Lower lobe of right lung (tissue), 2 donors: ENCODE results near the gene PHF24. TPM values are rescaled to one million over a fixed set of nuclear protein-coding genes. Genes with fewer than 3 reads are reported as not detected.

Experiments
- ATAC-seq, 2 donors: fragments of 200-7000 bp; cut with Tn5 transposase; one replicate each; pipeline ENCODE4 v1.9.1; 2020 to 2022; ENCODE audit warnings: mild to moderate bottlenecking in 2 of 2, moderate library complexity in 2 of 2
- DNase-seq: peaks from one replicate; pipeline ENCODE4 v3.0.0-alpha.2; 2020
- H3K27ac ChIP-seq: fragments of 200-600 bp; one replicate; pipeline ENCODE4 v1.8.0; 2022
- H3K27me3 ChIP-seq: fragments of 200-600 bp; one replicate; pipeline ENCODE4 v1.8.0; 2022; ENCODE audit warnings: low read depth
- H3K36me3 ChIP-seq: fragments of 200-600 bp; one replicate; pipeline ENCODE4 v1.8.0; 2022; ENCODE audit warnings: mild to moderate bottlenecking
- H3K4me1 ChIP-seq: fragments of 200-600 bp; one replicate; pipeline ENCODE4 v1.8.0; 2022
- H3K4me3 ChIP-seq: fragments of 200-600 bp; one replicate; pipeline ENCODE4 v1.8.0; 2022; ENCODE audit warnings: mild to moderate bottlenecking
- H3K9me3 ChIP-seq: fragments of 200-600 bp; one replicate; pipeline ENCODE4 v1.8.0; 2022
- CTCF ChIP-seq: fragments of 200-600 bp; IDR thresholded peaks from one replicate; pipeline ENCODE4 v1.8.0; 2022; ENCODE audit warnings: antibody characterized with exemption, mild to moderate bottlenecking
- intact Hi-C: fragments of 100-400 bp; cut with DNase I; formaldehyde crosslinking; loops from one replicate; pipeline ENCODE4 v1.11.0; 2022
- total RNA-seq: library from RNA; stranded (reverse); fragmentation: NEBNext Ultra II Directional; extraction: Animal tissue kit (Norgen Biotek cat#: 25700); gene quantifications from one replicate; pipeline ENCODE4 v1.2.1, GENCODE V29; 2021
- donor health status: DM: no; HTN: yes; CAD: no; lungs with severe emphysema.

The PHF24 gene
- total RNA-seq, 1 donor from 2014 or later, result 1.3 TPM

- DNase-seq (no peak), ATAC-seq (no peak)
- Histone ChIP-seq H3K9me3 (no peaks in the 10 kb centered on the region), H3K27me3 (no peaks in the 10 kb centered on the region), H3K27ac (no peak overlapping the region), H3K4me3 (no peak overlapping the region), H3K36me3 (peaks cover 10% of the 10 kb centered on the region), H3K4me1 (peaks cover 48% of the 10 kb centered on the region)
- no peak for TF ChIP-seq CTCF
- intact Hi-C loops, result no loop called here
Observed at GRCh38 chr9:34996181-34996904, 38.3 kb downstream of the PHF24 start.

- intact Hi-C loops, result no loop called here
- Histone ChIP-seq H3K36me3 (peaks cover 10% of the 10 kb centered on the region), H3K4me3 (no peak overlapping the region), H3K27ac (no peak overlapping the region), H3K4me1 (peaks cover 46% of the 10 kb centered on the region), H3K9me3 (no peaks in the 10 kb centered on the region), H3K27me3 (no peaks in the 10 kb centered on the region)
- DNase-seq, result no peak
- no peak for ATAC-seq
- no peak for TF ChIP-seq CTCF
Observed at GRCh38 chr9:34996905-34997279, 38.8 kb downstream of the PHF24 start.

GRCh38 chr9:34997379-34997781, 39.3 kb downstream of the PHF24 start:
- intact Hi-C loops, result no loop called here
- no peak for ATAC-seq
- no peak for DNase-seq
- Histone ChIP-seq H3K36me3 (peaks cover 10% of the 10 kb centered on the region), H3K27me3 (no peaks in the 10 kb centered on the region), H3K27ac (no peak overlapping the region), H3K4me1 (peaks cover 42% of the 10 kb centered on the region), H3K9me3 (no peaks in the 10 kb centered on the region), H3K4me3 (no peak overlapping the region)
- no peak for TF ChIP-seq CTCF

DNA sequence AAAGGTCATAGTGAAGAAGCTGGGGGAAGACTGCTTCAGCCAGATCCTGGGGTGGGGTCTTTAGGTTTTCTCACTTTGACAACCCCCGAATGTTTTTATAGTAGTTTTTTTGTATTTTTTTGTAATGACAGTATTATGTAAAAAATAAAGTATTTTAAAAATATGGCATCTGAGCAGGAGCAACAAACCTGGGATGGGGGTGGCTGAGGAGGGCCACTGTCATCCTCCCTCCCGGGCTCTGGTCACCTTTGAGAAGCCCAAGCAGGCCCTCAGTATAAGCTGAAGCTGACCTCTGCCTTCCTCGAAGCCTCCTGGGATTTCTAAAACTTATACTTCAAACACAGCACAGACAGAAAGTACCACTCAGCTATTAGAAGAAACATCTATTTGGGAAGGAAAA, 40.2 kb downstream of the PHF24 start:
- DNase-seq, result no peak
- peaks cover 10% of the 10 kb centered on the region for H3K36me3 ChIP-seq
- no peak overlapping the region for H3K4me3 ChIP-seq
- no peak overlapping the region for H3K27ac ChIP-seq
- H3K4me1 ChIP-seq, result peaks cover 33% of the 10 kb centered on the region
- intact Hi-C loops, result no loop called here
- ATAC-seq, result no peak
- no peaks in the 10 kb centered on the region for H3K27me3 ChIP-seq
- TF ChIP-seq CTCF, result no peak
- no peaks in the 10 kb centered on the region for H3K9me3 ChIP-seq

DNA sequence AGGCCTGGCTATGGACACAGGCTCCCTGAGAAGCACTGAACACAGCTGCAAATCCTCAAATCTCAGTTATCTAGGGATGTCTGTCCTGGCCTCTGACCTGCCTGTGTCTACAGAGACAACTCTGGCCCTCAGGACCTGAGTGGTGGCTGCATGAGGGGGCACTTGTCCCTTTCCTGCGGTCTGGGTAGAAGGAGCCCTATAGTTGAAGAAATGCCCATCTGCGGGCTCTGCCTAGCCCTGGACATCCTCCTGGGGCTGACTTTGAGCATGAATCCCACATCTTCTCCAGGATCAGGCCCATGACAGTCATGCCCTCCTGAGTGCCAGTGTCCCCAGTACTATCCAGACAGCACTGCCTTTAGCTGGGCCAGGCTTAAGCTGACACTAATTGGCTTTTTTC, 41.5 kb downstream of the PHF24 start:
- Histone ChIP-seq H3K36me3 (peaks cover 10% of the 10 kb centered on the region), H3K4me3 (no peak overlapping the region), H3K4me1 (peaks cover 20% of the 10 kb centered on the region), H3K9me3 (no peaks in the 10 kb centered on the region), H3K27me3 (no peaks in the 10 kb centered on the region), H3K27ac (no peak overlapping the region)
- no peak for ATAC-seq
- intact Hi-C loops, result no loop called here
- TF ChIP-seq CTCF, result no peak
- no peak for DNase-seq
